Stimulated activated CD4-positive, alpha-beta T cell treated with anti-CD3 and anti-CD28 coated beads, Interleukin-15, amount 100 ng/mL, for 48 hours (primary cell): ENCODE data around the gene CALCB.

Experiments used
- DNase-seq, 2 donors: peaks; one replicate each; pipeline ENCODE4 v3.0.0-alpha.2; 2020; ENCODE audit warnings: low read depth in 2 of 2

The CALCB gene

GRCh38 chr11:15118431-15118830 lies 45.0 kb downstream of the CALCB start:
- DNase-seq: no peak

GRCh38 chr11:15119352-15119751 lies 46.0 kb downstream of the CALCB start:
- DNase-seq: no peak

GRCh38 chr11:15119826-15120225 lies 46.4 kb downstream of the CALCB start:
- DNase-seq: no peak

- DNase-seq: no peak
Measured at GRCh38 chr11:15123849-15124248, 50.5 kb downstream of the CALCB start.

GRCh38 chr11:15124528-15124927 lies 51.1 kb downstream of the CALCB start:
- no peak for DNase-seq

GRCh38 chr11:15127341-15127740 lies 53.9 kb downstream of the CALCB start:
- no peak for DNase-seq
